ENCODE data around the gene TCTN1. TPM values are rescaled to one million over a fixed set of nuclear protein-coding genes. Genes with fewer than 3 reads are reported as not detected.

TCTN1 gene
- total and polyA plus RNA-seq, 2 of the 8 experiments (the other 6 are each of a cell fraction or from before 2014, with no cell fraction given) = 14.7 to 16.4 TPM

GRCh38 chr12:110639336-110640141 is 25.6 kb downstream of the TCTN1 start:
- no peak overlapping the region for H3K4ac ChIP-seq (replicated peaks; ENCODE audit: insufficient read length, low read depth, low read length)
- ChIA-PET CTCF (ENCODE audit: partially characterized antibody) (interaction anchor here (1.1 to 1.4 kb wide), 2 partner anchors 16 to 208 kb away, joined by 3 to 4 read pairs; no protein-coding TSS in a partner anchor), POLR2A (ENCODE audit: partially characterized antibody) (interaction anchor here (1.0 kb wide), 1 partner anchor 10 kb away, joined by 4 read pairs; no protein-coding TSS in a partner anchor)
- H3K23me2 ChIP-seq (ENCODE audit: low read depth, low read length) = no peaks in the 10 kb centered on the region
- H2BK15ac ChIP-seq (ENCODE audit: low read length) = no peak overlapping the region
- H4K91ac ChIP-seq (replicated peaks; ENCODE audit: insufficient read length, low read length) = no peak overlapping the region
- no peak overlapping the region for H3K27ac ChIP-seq (ENCODE audit: low read depth, low read length)
- no peaks in the 10 kb centered on the region for H3K79me2 ChIP-seq (ENCODE audit: control insufficient read depth in 1 of 2, insufficient read depth in 2 of 2, low read length in 2 of 2)
- H2BK12ac ChIP-seq (ENCODE audit: low read depth, low read length) = no peak overlapping the region
- no peak overlapping the region for H4K5ac ChIP-seq (ENCODE audit: insufficient read length, low read depth, low read length)
- no peak overlapping the region for H3K14ac ChIP-seq (ENCODE audit: insufficient read length)
- no peak overlapping the region for H3K4me2 ChIP-seq (ENCODE audit: insufficient read depth in 1 of 2, low read depth in 2 of 2, low read length in 2 of 2)
- H3K56ac ChIP-seq (replicated peaks; ENCODE audit: insufficient read length, low read depth, low read length) = no peak overlapping the region
- H3K23ac ChIP-seq (ENCODE audit: insufficient read length) = no peak overlapping the region
- no peak overlapping the region for H2BK5ac ChIP-seq (ENCODE audit: low read depth, low read length)
- DNase-seq (ENCODE audit: low read depth in 1 of 2, low spot score in 2 of 2) = no peak
- H3K27me3 ChIP-seq (replicated peaks in 1 of 4; ENCODE audit: control insufficient read depth in 3 of 4, extremely low read depth in 1 of 4, insufficient read depth in 3 of 4, low read length in 3 of 4) = no peaks in the 10 kb centered on the region
- no peak for FAIRE-seq
- H3K18ac ChIP-seq (ENCODE audit: extremely low read depth, low read length) = no peak overlapping the region
- H3K9me3 ChIP-seq (ENCODE audit: insufficient read depth in 2 of 2, low read depth in 1 of 2, low read length in 1 of 2) = no peaks in the 10 kb centered on the region
- H2BK120ac ChIP-seq (replicated peaks; ENCODE audit: low read depth, low read length) = no peak overlapping the region
- H3K36me3 ChIP-seq (ENCODE audit: control insufficient read depth in 2 of 4, insufficient read depth in 4 of 4, low read length in 3 of 4) = no peaks in the 10 kb centered on the region
- no peak overlapping the region for H2BK20ac ChIP-seq (ENCODE audit: low read length)
- H4K20me1 ChIP-seq (replicated peaks in 1 of 2; ENCODE audit: control insufficient read depth in 1 of 2, insufficient read depth in 2 of 2, low read length in 2 of 2) = peaks cover 0 to 4% of the 10 kb centered on the region in 2 experiments
- 89% methylated on average over 7 of the region's 7 CpGs; no CpG with 5 or more reads in 1 of the 2 experiments for WGBS, 2 experiments (ENCODE audit: extremely low coverage in 1 of 2, insufficient coverage in 1 of 2, insufficient read length in 1 of 2, insufficient replicate concordance in 2 of 2, low coverage in 1 of 2, low lambda C conversion rate in 2 of 2, missing lambda C conversion rate in 1 of 2)
- peaks cover 0 to 3% (median 0%) of the 10 kb centered on the region in 4 experiments; a peak in 1 of 7 replicates for H3K4me1 ChIP-seq (replicated peaks in 1 of 4; ENCODE audit: control insufficient read depth in 3 of 4, insufficient read depth in 4 of 4, low read length in 3 of 4)
- no peak overlapping the region for H4K8ac ChIP-seq (ENCODE audit: extremely low read depth, insufficient read depth, low read length)
- H2AFZ ChIP-seq (ENCODE audit: low read length) = no peak overlapping the region
- H3K79me1 ChIP-seq (ENCODE audit: low read depth, low read length) = no peaks in the 10 kb centered on the region
- H2AK5ac ChIP-seq (ENCODE audit: low read depth, low read length) = no peak overlapping the region
- no peak overlapping the region for H3K4me3 ChIP-seq (ENCODE audit: extremely low read depth in 1 of 4, insufficient read depth in 2 of 4, low read depth in 3 of 4, low read length in 4 of 4)
- no peak overlapping the region for H3K9ac ChIP-seq (replicated peaks in 1 of 4; ENCODE audit: extremely low read depth in 1 of 4, low read depth in 3 of 4, low read length in 3 of 4)
- TF ChIP-seq SIX5 (IDR thresholded peaks at IDR 0.05; ENCODE audit: low read depth, low read length) (no peak), SIN3A (conservative IDR thresholded peaks at IDR 0.05 in 1 of 2, IDR thresholded peaks at IDR 0.05 in 1 of 2; ENCODE audit: low read depth in 1 of 2, low read length in 2 of 2) (no peak), NRF1 (IDR thresholded peaks at IDR 0.05; ENCODE audit: low read depth, low read length) (no peak), NANOG (IDR thresholded peaks at IDR 0.05; ENCODE audit: insufficient read depth, low read depth, low read length, poor library complexity, severe bottlenecking) (no peak), POU5F1 (IDR thresholded peaks at IDR 0.05; ENCODE audit: low read depth, low read length) (no peak), RXRA (IDR thresholded peaks at IDR 0.05; ENCODE audit: insufficient read depth, low read depth, low read length) (no peak), ZNF274 (IDR thresholded peaks at IDR 0.05; ENCODE audit: borderline replicate concordance, extremely low read depth, low read length) (no peak), RBBP5 (IDR thresholded peaks at IDR 0.05; ENCODE audit: borderline replicate concordance, low read depth, low read length) (no peak)
- TF ChIP-seq, protein P1, sequence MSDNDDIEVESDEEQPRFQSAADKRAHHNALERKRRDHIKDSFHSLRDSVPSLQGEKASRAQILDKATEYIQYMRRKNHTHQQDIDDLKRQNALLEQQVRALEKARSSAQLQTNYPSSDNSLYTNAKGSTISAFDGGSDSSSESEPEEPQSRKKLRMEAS (IDR thresholded peaks at IDR 0.05) = no peak
- TF ChIP-seq, protein P2, sequence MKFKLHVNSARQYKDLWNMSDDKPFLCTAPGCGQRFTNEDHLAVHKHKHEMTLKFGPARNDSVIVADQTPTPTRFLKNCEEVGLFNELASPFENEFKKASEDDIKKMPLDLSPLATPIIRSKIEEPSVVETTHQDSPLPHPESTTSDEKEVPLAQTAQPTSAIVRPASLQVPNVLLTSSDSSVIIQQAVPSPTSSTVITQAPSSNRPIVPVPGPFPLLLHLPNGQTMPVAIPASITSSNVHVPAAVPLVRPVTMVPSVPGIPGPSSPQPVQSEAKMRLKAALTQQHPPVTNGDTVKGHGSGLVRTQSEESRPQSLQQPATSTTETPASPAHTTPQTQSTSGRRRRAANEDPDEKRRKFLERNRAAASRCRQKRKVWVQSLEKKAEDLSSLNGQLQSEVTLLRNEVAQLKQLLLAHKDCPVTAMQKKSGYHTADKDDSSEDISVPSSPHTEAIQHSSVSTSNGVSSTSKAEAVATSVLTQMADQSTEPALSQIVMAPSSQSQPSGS (IDR thresholded peaks at IDR 0.05; ENCODE audit: low read length) = no peak

All from H1 (cell line).